ENCODE data around the gene OGFRL1. TPM values are rescaled to one million over a fixed set of nuclear protein-coding genes. Genes with fewer than 3 reads are reported as not detected.
"Not testable (repeated sequence)": the region's sequence is repeated elsewhere in the genome, so short reads cannot be mapped to it uniquely, and the experiment has no call there.

Gene OGFRL1
- total RNA-seq, 1 donor from 2014 or later: 7.5 TPM

DNA sequence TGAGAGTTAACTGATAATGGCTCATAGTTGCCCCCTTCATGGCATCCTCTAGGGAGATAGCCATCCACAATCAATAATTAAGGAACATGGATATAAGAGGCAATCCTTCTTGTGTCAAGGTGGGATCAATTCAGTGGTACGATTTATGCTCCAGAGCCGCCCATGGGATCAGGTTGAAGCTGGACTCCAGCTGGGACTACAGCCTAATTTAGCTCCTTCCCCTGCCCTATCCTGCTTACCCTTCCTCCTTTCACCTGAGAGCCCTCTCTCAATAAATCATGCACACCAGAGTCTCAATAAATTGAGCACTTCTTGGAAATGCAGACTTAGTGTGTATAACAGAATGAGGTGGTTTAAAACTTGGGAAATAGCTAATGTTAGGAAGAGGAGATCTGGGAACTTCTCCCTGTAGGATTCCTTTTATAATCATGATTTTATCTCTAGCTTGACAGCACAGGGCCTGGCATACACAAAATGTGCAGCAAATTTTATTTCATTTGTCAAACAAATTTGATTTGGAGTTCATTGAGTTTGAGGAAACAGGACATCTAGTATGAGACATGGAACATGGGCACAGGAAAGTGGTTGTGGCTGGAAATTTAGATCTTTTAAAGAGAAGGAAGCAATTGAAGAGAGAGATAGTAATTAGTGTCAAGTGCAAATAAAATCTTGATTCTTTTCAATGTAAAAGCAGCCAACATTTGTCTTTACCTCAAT, 28.6 kb upstream of the OGFRL1 start:
- Mint-ChIP-seq H3K27ac (no peak overlapping the region), H3K4me1 (peaks cover 9% of the 10 kb centered on the region), H3K36me3 (peaks cover 6% of the 10 kb centered on the region), H3K9me3 (peaks cover 2% of the 10 kb centered on the region), H3K4me3 (no peak overlapping the region), H3K27me3 (ENCODE audit: insufficient read depth, low read depth) (peaks cover 5% of the 10 kb centered on the region)
- no peaks in the 10 kb centered on the region for H3K4me1 ChIP-seq
- no peak overlapping the region for H3K9ac ChIP-seq
- H3F3A ChIP-seq (ENCODE audit: low read depth): no peaks in the 10 kb centered on the region
- no peak overlapping the region for H2AFZ ChIP-seq (replicated peaks)
- no peak for DNase-seq (ENCODE audit: low spot score)
- no peaks in the 10 kb centered on the region for H3K27me3 ChIP-seq
- H3K4me3 ChIP-seq: no peak overlapping the region
- no peak overlapping the region for H3K27ac ChIP-seq
- H3K36me3 ChIP-seq: no peaks in the 10 kb centered on the region
- H3K4me2 ChIP-seq: no peak overlapping the region
- H3K79me2 ChIP-seq (ENCODE audit: low read depth): no peaks in the 10 kb centered on the region
- no peak for TF ChIP-seq EZH2phosphoT487 (IDR thresholded peaks at IDR 0.05)
- TF ChIP-seq EZH2 (IDR thresholded peaks at IDR 0.05): no peak
- TF ChIP-seq, protein P1, sequence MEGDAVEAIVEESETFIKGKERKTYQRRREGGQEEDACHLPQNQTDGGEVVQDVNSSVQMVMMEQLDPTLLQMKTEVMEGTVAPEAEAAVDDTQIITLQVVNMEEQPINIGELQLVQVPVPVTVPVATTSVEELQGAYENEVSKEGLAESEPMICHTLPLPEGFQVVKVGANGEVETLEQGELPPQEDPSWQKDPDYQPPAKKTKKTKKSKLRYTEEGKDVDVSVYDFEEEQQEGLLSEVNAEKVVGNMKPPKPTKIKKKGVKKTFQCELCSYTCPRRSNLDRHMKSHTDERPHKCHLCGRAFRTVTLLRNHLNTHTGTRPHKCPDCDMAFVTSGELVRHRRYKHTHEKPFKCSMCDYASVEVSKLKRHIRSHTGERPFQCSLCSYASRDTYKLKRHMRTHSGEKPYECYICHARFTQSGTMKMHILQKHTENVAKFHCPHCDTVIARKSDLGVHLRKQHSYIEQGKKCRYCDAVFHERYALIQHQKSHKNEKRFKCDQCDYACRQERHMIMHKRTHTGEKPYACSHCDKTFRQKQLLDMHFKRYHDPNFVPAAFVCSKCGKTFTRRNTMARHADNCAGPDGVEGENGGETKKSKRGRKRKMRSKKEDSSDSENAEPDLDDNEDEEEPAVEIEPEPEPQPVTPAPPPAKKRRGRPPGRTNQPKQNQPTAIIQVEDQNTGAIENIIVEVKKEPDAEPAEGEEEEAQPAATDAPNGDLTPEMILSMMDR (IDR thresholded peaks at IDR 0.05): no peak
- no peaks in the 10 kb centered on the region for H3K9me3 ChIP-seq (ENCODE audit: low read depth)
- no peaks in the 10 kb centered on the region for H4K20me1 ChIP-seq (ENCODE audit: low read depth)

DNA sequence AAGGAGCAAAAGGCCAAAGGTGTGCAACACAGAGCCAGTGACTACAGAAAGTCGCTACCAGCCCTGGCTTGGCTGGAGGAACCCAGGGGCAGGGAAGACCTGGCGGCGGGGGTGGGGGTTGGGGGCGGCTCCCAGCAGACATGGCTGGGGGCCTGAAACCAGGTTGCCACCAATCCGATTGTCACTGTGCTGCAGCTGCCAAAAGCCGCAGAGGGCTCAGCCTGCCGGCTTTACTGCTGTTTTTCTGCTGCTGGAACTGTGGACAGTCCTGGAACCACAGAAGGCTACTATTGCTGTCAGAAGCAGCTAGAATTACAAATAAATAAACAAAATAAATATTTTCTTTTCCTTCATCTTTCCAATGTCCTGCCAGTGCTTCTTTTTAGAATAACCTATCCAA, 25.7 kb upstream of the OGFRL1 start:
- Histone ChIP-seq H3K4me2 (no peak overlapping the region), H3K9ac (no peak overlapping the region), H3K4me3 (no peak overlapping the region), H2AFZ (replicated peaks) (no peak overlapping the region), H3K27me3 (no peaks in the 10 kb centered on the region), H3K79me2 (ENCODE audit: low read depth) (no peaks in the 10 kb centered on the region), H3K9me3 (ENCODE audit: low read depth) (no peaks in the 10 kb centered on the region), H3F3A (ENCODE audit: low read depth) (no peaks in the 10 kb centered on the region), H3K27ac (no peak overlapping the region), H3K36me3 (no peaks in the 10 kb centered on the region), H3K4me1 (no peaks in the 10 kb centered on the region), H4K20me1 (ENCODE audit: low read depth) (no peaks in the 10 kb centered on the region)
- Mint-ChIP-seq H3K4me1 (no peaks in the 10 kb centered on the region), H3K9me3 (peaks cover 7% of the 10 kb centered on the region), H3K27me3 (ENCODE audit: insufficient read depth, low read depth) (peaks cover 5% of the 10 kb centered on the region), H3K4me3 (no peak overlapping the region), H3K36me3 (peaks cover 9% of the 10 kb centered on the region), H3K27ac (no peak overlapping the region)
- no peak for TF ChIP-seq EZH2phosphoT487 (IDR thresholded peaks at IDR 0.05)
- TF ChIP-seq, protein P1 (IDR thresholded peaks at IDR 0.05): no peak
- TF ChIP-seq EZH2 (IDR thresholded peaks at IDR 0.05): no peak
- no peak for DNase-seq (ENCODE audit: low spot score)

DNA sequence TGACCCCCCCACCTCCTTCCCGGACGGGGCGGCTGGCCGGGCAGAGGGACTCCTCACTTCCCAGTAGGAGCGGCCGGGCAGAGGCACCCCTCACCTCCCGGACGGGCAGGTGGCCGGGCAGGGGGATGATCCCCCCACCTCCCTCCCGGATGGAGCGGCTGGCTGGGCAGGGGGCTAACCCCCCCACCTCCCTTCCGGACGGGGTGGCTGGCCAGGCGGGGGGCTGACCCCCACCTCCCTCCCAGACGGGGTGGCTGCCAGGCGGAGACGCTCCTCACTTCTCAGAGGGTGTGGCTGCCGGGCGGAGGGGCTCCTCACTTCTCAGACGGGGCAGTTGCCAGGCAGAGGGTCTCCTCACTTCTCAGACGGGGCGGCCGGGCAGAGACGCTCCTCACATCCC, 22.2 kb upstream of the OGFRL1 start:
- not testable (repeated sequence) for H3K27me3 ChIP-seq; H3K9me3 ChIP-seq (ENCODE audit: low read depth); H3K4me1 Mint-ChIP-seq; H3K4me3 ChIP-seq; H2AFZ ChIP-seq (replicated peaks); H3K27ac ChIP-seq; H3K79me2 ChIP-seq (ENCODE audit: low read depth); H3K9ac ChIP-seq; H3K27me3 Mint-ChIP-seq (ENCODE audit: insufficient read depth, low read depth); H3F3A ChIP-seq (ENCODE audit: low read depth); H3K4me3 Mint-ChIP-seq; H4K20me1 ChIP-seq (ENCODE audit: low read depth); H3K27ac Mint-ChIP-seq; H3K36me3 ChIP-seq; H3K4me2 ChIP-seq; H3K4me1 ChIP-seq; DNase-seq (ENCODE audit: low spot score)
- Mint-ChIP-seq H3K9me3 (peaks cover 26% of the 10 kb centered on the region), H3K36me3 (peaks cover 18% of the 10 kb centered on the region)

DNA sequence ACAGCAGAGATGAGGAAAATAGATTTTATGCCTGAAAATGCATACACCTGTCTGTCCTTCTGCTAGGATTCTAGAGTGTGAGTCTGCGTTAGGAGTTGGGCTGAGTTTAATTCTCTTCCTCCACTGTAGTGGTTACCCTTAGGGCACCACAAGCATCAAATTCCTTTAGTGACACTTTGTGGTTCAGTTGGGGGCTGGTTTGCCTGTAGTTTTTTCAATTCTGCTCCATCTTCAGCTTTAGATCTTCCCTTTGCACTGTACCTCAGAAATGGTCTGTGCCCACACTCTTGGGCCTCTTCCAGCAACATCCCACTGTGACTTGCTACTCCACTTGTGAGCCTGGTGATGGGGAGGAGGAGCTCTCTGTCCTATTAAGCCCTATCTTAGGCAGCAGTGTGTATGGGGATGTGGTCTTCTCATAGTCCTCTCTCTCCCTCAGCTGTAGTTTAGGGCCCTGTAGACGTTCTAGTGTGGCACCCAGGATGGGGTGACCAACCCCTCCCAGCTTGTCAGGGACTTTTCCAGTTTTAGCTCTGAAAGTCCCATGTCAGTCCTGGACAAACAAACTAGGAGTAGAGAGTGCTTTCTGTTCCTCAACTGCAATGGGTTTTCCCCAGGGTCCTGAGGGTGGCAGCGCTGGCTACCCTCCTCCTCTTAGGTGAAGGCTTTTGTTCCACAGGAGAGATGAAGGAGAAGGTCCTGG, 19.7 kb upstream of the OGFRL1 start:
- H3K27ac ChIP-seq: no peak overlapping the region
- H3K27ac Mint-ChIP-seq: no peak overlapping the region
- no peaks in the 10 kb centered on the region for H4K20me1 ChIP-seq (ENCODE audit: low read depth)
- H3K79me2 ChIP-seq (ENCODE audit: low read depth): no peaks in the 10 kb centered on the region
- H3K9me3 Mint-ChIP-seq: peaks cover 33% of the 10 kb centered on the region
- TF ChIP-seq EZH2phosphoT487 (IDR thresholded peaks at IDR 0.05): no peak
- no peak for TF ChIP-seq EZH2 (IDR thresholded peaks at IDR 0.05)
- TF ChIP-seq, protein P1 (IDR thresholded peaks at IDR 0.05): no peak
- H3K9ac ChIP-seq: no peak overlapping the region
- H3K4me2 ChIP-seq: no peak overlapping the region
- no peaks in the 10 kb centered on the region for H3K9me3 ChIP-seq (ENCODE audit: low read depth)
- no peak overlapping the region for H3K4me3 ChIP-seq
- H2AFZ ChIP-seq (replicated peaks): no peak overlapping the region
- H3K4me1 Mint-ChIP-seq: no peaks in the 10 kb centered on the region
- no peak overlapping the region for H3K4me3 Mint-ChIP-seq
- no peaks in the 10 kb centered on the region for H3K27me3 ChIP-seq
- no peaks in the 10 kb centered on the region for H3K4me1 ChIP-seq
- peaks cover 5% of the 10 kb centered on the region for H3K27me3 Mint-ChIP-seq (ENCODE audit: insufficient read depth, low read depth)
- H3K36me3 Mint-ChIP-seq: peaks cover 18% of the 10 kb centered on the region
- H3F3A ChIP-seq (ENCODE audit: low read depth): no peaks in the 10 kb centered on the region
- DNase-seq (ENCODE audit: low spot score): no peak
- no peaks in the 10 kb centered on the region for H3K36me3 ChIP-seq

Data from neural progenitor cell (in vitro differentiated cells).